ENCODE measurements around the gene OR5M3.

The OR5M3 gene

DNA sequence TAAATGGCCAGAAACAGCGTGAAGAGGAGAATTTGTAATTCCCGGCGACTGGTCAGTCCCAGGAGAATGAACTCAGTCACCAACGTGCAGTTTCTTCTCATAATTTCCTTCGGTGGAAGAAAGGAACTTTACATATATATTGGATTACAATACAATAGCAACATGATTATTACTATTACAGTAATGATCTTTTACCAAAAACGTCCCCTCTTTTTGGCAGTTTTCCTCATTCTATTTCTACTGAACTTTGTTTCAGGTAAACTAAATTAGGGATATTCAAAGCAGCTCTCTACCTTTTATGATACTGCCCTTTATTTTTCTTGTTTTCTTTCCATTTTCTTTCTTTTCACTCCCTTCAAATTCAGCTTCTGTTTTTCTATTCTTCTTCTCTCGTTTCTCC lies 18.1 kb upstream of the OR5M3 start, which contains the start of gene OR5M8:
Gene OR5M8 (minus strand): TSS at position 101 of the 400 bp plus-strand sequence. CDS start 0 bp downstream, at position 101.
- Histone ChIP-seq H3K36me3 (ENCODE audit: low read length) (no peaks in the 10 kb centered on the region), H3K9ac (ENCODE audit: low read length) (no peak within 1 kb of the TSS), H3K4me3 (ENCODE audit: insufficient read depth, low read length, poor library complexity, severe bottlenecking) (no peak within 1 kb of the TSS), H3K4me2 (ENCODE audit: low read depth, low read length, poor library complexity, severe bottlenecking) (no peak within 1 kb of the TSS), H3K9me2 (replicated peaks; ENCODE audit: insufficient read depth, low read length) (no peaks in the 10 kb centered on the region), H4K20me1 (ENCODE audit: low read depth, low read length) (no peaks in the 10 kb centered on the region), H3K27ac (ENCODE audit: low read depth, low read length) (no peak within 1 kb of the TSS), H3K27me3 (ENCODE audit: low read length) (no peaks in the 10 kb centered on the region), H2AFZ (ENCODE audit: low read depth, low read length, severe bottlenecking) (no peak within 1 kb of the TSS), H3K79me2 (ENCODE audit: insufficient read depth, low read length) (no peaks in the 10 kb centered on the region), H3F3A (ENCODE audit: insufficient read depth) (no peaks in the 10 kb centered on the region), H3K9me3 (ENCODE audit: insufficient read depth, low read length) (no peaks in the 10 kb centered on the region)
- TF ChIP-seq EZH2phosphoT487 (conservative IDR thresholded peaks at IDR 0.05; ENCODE audit: low read length): no peak

- TF ChIP-seq EZH2phosphoT487 (conservative IDR thresholded peaks at IDR 0.05; ENCODE audit: low read length) (no peak), CTCF (IDR thresholded peaks at IDR 0.05; ENCODE audit: insufficient read depth, low read length, poor library complexity, severe bottlenecking) (no peak)
- H3K79me2 ChIP-seq (ENCODE audit: insufficient read depth, low read length): no peaks in the 10 kb centered on the region
- no peaks in the 10 kb centered on the region for H3F3A ChIP-seq (ENCODE audit: insufficient read depth)
- no peak overlapping the region for H3K4me3 ChIP-seq (ENCODE audit: insufficient read depth, low read length, poor library complexity, severe bottlenecking)
- H3K9me3 ChIP-seq (ENCODE audit: insufficient read depth, low read length): no peaks in the 10 kb centered on the region
- no peak overlapping the region for H3K27ac ChIP-seq (ENCODE audit: low read depth, low read length)
- no peaks in the 10 kb centered on the region for H4K20me1 ChIP-seq (ENCODE audit: low read depth, low read length)
- no peaks in the 10 kb centered on the region for H3K27me3 ChIP-seq (ENCODE audit: low read length)
- no peak overlapping the region for H3K4me2 ChIP-seq (ENCODE audit: low read depth, low read length, poor library complexity, severe bottlenecking)
- H3K9ac ChIP-seq (ENCODE audit: low read length): no peak overlapping the region
- no peaks in the 10 kb centered on the region for H3K36me3 ChIP-seq (ENCODE audit: low read length)
- H3K9me2 ChIP-seq (replicated peaks; ENCODE audit: insufficient read depth, low read length): no peaks in the 10 kb centered on the region
- no peak overlapping the region for H2AFZ ChIP-seq (ENCODE audit: low read depth, low read length, severe bottlenecking)
Measured at GRCh38 chr11:56486801-56487200, 13.6 kb upstream of the OR5M3 start.

GRCh38 chr11:56474729-56475235 lies 1.6 kb upstream of the OR5M3 start:
- Histone ChIP-seq H3K79me2 (ENCODE audit: insufficient read depth, low read length) (no peaks in the 10 kb centered on the region), H3K36me3 (ENCODE audit: low read length) (no peaks in the 10 kb centered on the region), H3K27ac (ENCODE audit: low read depth, low read length) (no peak overlapping the region), H3K9ac (ENCODE audit: low read length) (no peak overlapping the region), H3K9me2 (replicated peaks; ENCODE audit: insufficient read depth, low read length) (no peaks in the 10 kb centered on the region), H3F3A (ENCODE audit: insufficient read depth) (no peaks in the 10 kb centered on the region), H4K20me1 (ENCODE audit: low read depth, low read length) (no peaks in the 10 kb centered on the region), H2AFZ (ENCODE audit: low read depth, low read length, severe bottlenecking) (no peak overlapping the region), H3K4me2 (ENCODE audit: low read depth, low read length, poor library complexity, severe bottlenecking) (no peak overlapping the region), H3K27me3 (ENCODE audit: low read length) (no peaks in the 10 kb centered on the region), H3K9me3 (ENCODE audit: insufficient read depth, low read length) (no peaks in the 10 kb centered on the region), H3K4me3 (ENCODE audit: insufficient read depth, low read length, poor library complexity, severe bottlenecking) (no peak overlapping the region)
- no peak for TF ChIP-seq CTCF (IDR thresholded peaks at IDR 0.05; ENCODE audit: insufficient read depth, low read length, poor library complexity, severe bottlenecking)

GRCh38 chr11:56457076-56457475 lies 16.1 kb downstream of the OR5M3 start:
- Histone ChIP-seq H3K9me3 (ENCODE audit: insufficient read depth, low read length) (no peaks in the 10 kb centered on the region), H3K9me2 (replicated peaks; ENCODE audit: insufficient read depth, low read length) (no peaks in the 10 kb centered on the region), H3K4me2 (ENCODE audit: low read depth, low read length, poor library complexity, severe bottlenecking) (no peak overlapping the region), H3K27me3 (ENCODE audit: low read length) (no peaks in the 10 kb centered on the region), H4K20me1 (ENCODE audit: low read depth, low read length) (no peaks in the 10 kb centered on the region), H2AFZ (ENCODE audit: low read depth, low read length, severe bottlenecking) (no peak overlapping the region), H3K36me3 (ENCODE audit: low read length) (no peaks in the 10 kb centered on the region), H3F3A (ENCODE audit: insufficient read depth) (no peaks in the 10 kb centered on the region), H3K79me2 (ENCODE audit: insufficient read depth, low read length) (no peaks in the 10 kb centered on the region), H3K27ac (ENCODE audit: low read depth, low read length) (no peak overlapping the region), H3K4me3 (ENCODE audit: insufficient read depth, low read length, poor library complexity, severe bottlenecking) (no peak overlapping the region), H3K9ac (ENCODE audit: low read length) (no peak overlapping the region)
- TF ChIP-seq EZH2phosphoT487 (conservative IDR thresholded peaks at IDR 0.05; ENCODE audit: low read length): no peak
- no peak for TF ChIP-seq CTCF (IDR thresholded peaks at IDR 0.05; ENCODE audit: insufficient read depth, low read length, poor library complexity, severe bottlenecking)

Measured in SU-DHL-6 (cell line).